ENCODE measurements around the gene ECSIT.
"Not testable (repeated sequence)": the region's sequence is repeated elsewhere in the genome, so short reads cannot be mapped to it uniquely, and the experiment has no call there.

ECSIT gene

GRCh38 chr19:11463391-11463790 is 65.5 kb downstream of the ECSIT start:
- Mint-ChIP-seq H3K4me1 (no peaks in the 10 kb centered on the region), H3K27ac (no peak overlapping the region), H3K36me3 (no peaks in the 10 kb centered on the region), H3K4me3 (no peak overlapping the region), H3K9me3 (no peaks in the 10 kb centered on the region), H3K27me3 (peaks cover 12 to 18% of the 10 kb centered on the region in 2 donors)
- DNase-seq = no peak
- ATAC-seq (replicated peaks) = peak in 1 of 2 donors; percentile 16

GRCh38 chr19:11461453-11461852 is 67.5 kb downstream of the ECSIT start:
- H3K4me3 Mint-ChIP-seq = no peak overlapping the region
- no peak for DNase-seq
- peaks cover 12 to 31% of the 10 kb centered on the region in 2 donors for H3K27me3 Mint-ChIP-seq
- H3K9me3 Mint-ChIP-seq = no peaks in the 10 kb centered on the region
- H3K36me3 Mint-ChIP-seq = no peaks in the 10 kb centered on the region
- no peak overlapping the region for H3K27ac Mint-ChIP-seq
- H3K4me1 Mint-ChIP-seq = no peaks in the 10 kb centered on the region
- ATAC-seq (replicated peaks) = no peak

- Mint-ChIP-seq H3K4me1 (no peaks in the 10 kb centered on the region), H3K27ac (no peak overlapping the region), H3K36me3 (no peaks in the 10 kb centered on the region), H3K9me3 (no peaks in the 10 kb centered on the region), H3K27me3 (peaks cover 12 to 31% of the 10 kb centered on the region in 2 donors), H3K4me3 (no peak overlapping the region)
- DNase-seq (no peak), ATAC-seq (replicated peaks) (no peak)
Observed at GRCh38 chr19:11460207-11460606, 68.7 kb downstream of the ECSIT start.

GRCh38 chr19:11458912-11459311 is 70.0 kb downstream of the ECSIT start:
- H3K27me3 Mint-ChIP-seq = peaks cover 12 to 31% of the 10 kb centered on the region in 2 donors
- not testable (repeated sequence) for H3K4me1 Mint-ChIP-seq; DNase-seq; H3K36me3 Mint-ChIP-seq; H3K4me3 Mint-ChIP-seq; H3K27ac Mint-ChIP-seq; H3K9me3 Mint-ChIP-seq; ATAC-seq (replicated peaks)

- Mint-ChIP-seq H3K9me3 (no peaks in the 10 kb centered on the region), H3K27ac (no peak overlapping the region), H3K4me3 (no peak overlapping the region), H3K27me3 (peaks cover 12 to 31% of the 10 kb centered on the region in 2 donors), H3K36me3 (no peaks in the 10 kb centered on the region), H3K4me1 (no peaks in the 10 kb centered on the region)
- ATAC-seq (replicated peaks) (no peak), DNase-seq (no peak)
Observed at GRCh38 chr19:11458236-11458900, 70.6 kb downstream of the ECSIT start.

- Mint-ChIP-seq H3K27me3 (peaks cover 12 to 31% of the 10 kb centered on the region in 2 donors), H3K4me1 (no peaks in the 10 kb centered on the region), H3K9me3 (no peaks in the 10 kb centered on the region), H3K27ac (no peak overlapping the region), H3K36me3 (no peaks in the 10 kb centered on the region), H3K4me3 (no peak overlapping the region)
- DNase-seq (no peak), ATAC-seq (replicated peaks) (no peak)
Observed at GRCh38 chr19:11457831-11458230, 71.1 kb downstream of the ECSIT start.

- ATAC-seq (replicated peaks) (no peak), DNase-seq (no peak)
- Mint-ChIP-seq H3K9me3 (no peaks in the 10 kb centered on the region), H3K4me1 (peaks cover 0 to 2% of the 10 kb centered on the region in 2 donors), H3K27me3 (peaks cover 12 to 31% of the 10 kb centered on the region in 2 donors), H3K27ac (no peak overlapping the region), H3K36me3 (no peaks in the 10 kb centered on the region), H3K4me3 (no peak overlapping the region)
Observed at GRCh38 chr19:11457115-11457514, 71.8 kb downstream of the ECSIT start.

- no peak overlapping the region for H3K27ac Mint-ChIP-seq
- H3K36me3 Mint-ChIP-seq = no peaks in the 10 kb centered on the region
- ATAC-seq (replicated peaks) = no peak
- H3K9me3 Mint-ChIP-seq = no peaks in the 10 kb centered on the region
- DNase-seq = no peak
- peaks cover 12 to 31% of the 10 kb centered on the region in 2 donors for H3K27me3 Mint-ChIP-seq
- peaks cover 0 to 2% of the 10 kb centered on the region in 2 donors for H3K4me1 Mint-ChIP-seq
- no peak overlapping the region for H3K4me3 Mint-ChIP-seq
Observed at GRCh38 chr19:11456659-11457058, 72.3 kb downstream of the ECSIT start.

All from stimulated activated naive B cell treated with anti-CD40 and anti-IgM and Interleukin-4, amounts not matched to agents 10 μg/mL and 1 μg/mL and 100 μg/mL, for 72 hours (primary cell).